Keratinocyte (primary cell): ENCODE data around the gene FAM78B. TPM values are rescaled to one million over a fixed set of nuclear protein-coding genes. Genes with fewer than 3 reads are reported as not detected.

Source experiments
- DNase-seq: peaks from one replicate; pipeline ENCODE4 v3.0.0-alpha.2; 2011; ENCODE audit warnings: low read depth, missing footprints, low spot score
- FAIRE-seq: peaks from 2 replicates; lab custom pipeline; 2011; peaks lifted over from hg19 to GRCh38; lab: Jason Lieb, UNC
- H2AFZ ChIP-seq: 2 replicates; pipeline ENCODE4 v1.6.0; 2012; ENCODE audit warnings: low read length, control low read depth, inconsistent platforms; ENCODE audit not compliant: control insufficient read depth
- H3K27ac ChIP-seq: 2 replicates; pipeline ENCODE4 v1.5.1; 2011; ENCODE audit warnings: low read length; ENCODE audit not compliant: control insufficient read depth, insufficient read depth
- H3K27me3 ChIP-seq: 3 replicates; pipeline ENCODE4 v1.6.0; 2011; ENCODE audit warnings: low read length; ENCODE audit not compliant: control insufficient read depth, insufficient read depth; ENCODE audit errors: extremely low read depth
- H3K36me3 ChIP-seq, 2 experiments: 2 replicates in 1 of 2; 3 replicates in 1 of 2; pipeline ENCODE4 v1.5.1; 2011; ENCODE audit warnings: low read length in 2 of 2, mild to moderate bottlenecking in 1 of 2; ENCODE audit not compliant: control insufficient read depth in 2 of 2, insufficient read depth in 2 of 2; ENCODE audit errors: extremely low read depth in 1 of 2
- H3K4me1 ChIP-seq: 3 replicates; pipeline ENCODE4 v1.5.1; 2011; ENCODE audit warnings: low read length; ENCODE audit not compliant: control insufficient read depth, insufficient read depth; ENCODE audit errors: extremely low read depth
- H3K4me2 ChIP-seq: 3 replicates; pipeline ENCODE4 v1.6.0; 2011; ENCODE audit warnings: low read depth, low read length; ENCODE audit not compliant: control insufficient read depth, insufficient read depth; ENCODE audit errors: extremely low read depth
- H3K4me3 ChIP-seq, 3 experiments: fragments of 200-600 bp in 1 of 3; sonication (generic) in 1 of 3; 2 replicates in 2 of 3; 3 replicates in 1 of 3; pipeline ENCODE4 v1.5.1; 2011 to 2016; ENCODE audit warnings: low read length in 3 of 3, mild to moderate bottlenecking in 3 of 3, control low read depth in 2 of 3, inconsistent platforms in 1 of 3, low read depth in 1 of 3, mixed read lengths in 1 of 3, mixed run types in 1 of 3, moderate library complexity in 1 of 3; ENCODE audit not compliant: control insufficient read depth in 2 of 3, insufficient read depth in 2 of 3; ENCODE audit errors: extremely low read depth in 1 of 3
- H3K79me2 ChIP-seq: 2 replicates; pipeline ENCODE4 v1.6.0; 2012; ENCODE audit warnings: low read length; ENCODE audit not compliant: control insufficient read depth, insufficient read depth
- H3K9ac ChIP-seq: 3 replicates; pipeline ENCODE4 v1.6.0; 2011; ENCODE audit warnings: low read length; ENCODE audit not compliant: control insufficient read depth, insufficient read depth; ENCODE audit errors: extremely low read depth
- H3K9me1 ChIP-seq: 3 replicates; pipeline ENCODE4 v1.6.0; 2011; ENCODE audit warnings: low read length; ENCODE audit not compliant: control insufficient read depth, insufficient read depth; ENCODE audit errors: extremely low read depth
- H3K9me3 ChIP-seq: 2 replicates; pipeline ENCODE4 v1.5.1; 2012; ENCODE audit warnings: low read depth, low read length; ENCODE audit not compliant: control insufficient read depth
- H4K20me1 ChIP-seq: 3 replicates; pipeline ENCODE4 v1.6.0; 2011; ENCODE audit warnings: low read length; ENCODE audit not compliant: control insufficient read depth, insufficient read depth; ENCODE audit errors: extremely low read depth
- EZH2 ChIP-seq: IDR thresholded peaks from one replicate; pipeline ENCODE4 v1.6.1; 2012; ENCODE audit warnings: inconsistent platforms, mild to moderate bottlenecking, low read length, moderate library complexity
- dilution Hi-C: fragments of 300-500 bp; cut with MboI; formaldehyde crosslinking; loops from one replicate; pipeline ENCODE4 v1.7.0; 2020; ENCODE audit warnings: low sequenced_read_pairs; ENCODE audit not compliant: extremely low pct_ligation_motif_present
- polyA plus RNA-seq, 5 experiments: library from polyadenylated mRNA; depleted of rRNA in 3 of 5; stranded (reverse) in 3 of 5; stranded (forward) in 1 of 5; unstranded in 1 of 5; fragments of >200 nt; gene quantifications; 1 replicate in 1 of 5; 2 replicates in 3 of 5; 3 replicates in 1 of 5; pipeline versions ENCODE4 v1.2.1 to v1.2.3, GENCODE V29; 2011 to 2012; ENCODE audit warnings: missing spikeins in 2 of 5, low read depth in 1 of 5, low replicate concordance in 1 of 5
- TF ChIP-seq, protein P1 (sequence below), 3 experiments: IDR thresholded peaks in 1 of 3; conservative IDR thresholded peaks in 1 of 3; optimal IDR thresholded peaks in 1 of 3; 2 replicates in 2 of 3; 3 replicates in 1 of 3; pipeline versions ENCODE3 to v1.5.1; 2011; ENCODE audit warnings: low read length in 3 of 3, mild to moderate bottlenecking in 3 of 3, moderate library complexity in 2 of 3, control low read depth in 1 of 3, inconsistent platforms in 1 of 3; ENCODE audit not compliant: insufficient read depth in 2 of 3; ENCODE audit errors: extremely low read depth in 1 of 3

FAM78B gene
- polyA plus RNA-seq, 1 donor (not counting 4 experiments of a cell fraction or from before 2014, with no cell fraction given), result 0.07 TPM

GRCh38 chr1:166029196-166029945 is 137.4 kb downstream of the FAM78B start:
- Histone ChIP-seq H3K79me2 (no peaks in the 10 kb centered on the region), H3K4me2 (no peak overlapping the region), H4K20me1 (no peaks in the 10 kb centered on the region), H3K4me3 (no peak overlapping the region), H2AFZ (no peak overlapping the region), H3K36me3 (no peaks in the 10 kb centered on the region), H3K27ac (no peak overlapping the region), H3K9me3 (no peaks in the 10 kb centered on the region), H3K9me1 (no peaks in the 10 kb centered on the region), H3K27me3 (no peaks in the 10 kb centered on the region), H3K9ac (no peak overlapping the region), H3K4me1 (no peaks in the 10 kb centered on the region)
- dilution Hi-C loops, result no loop called here
- TF ChIP-seq EZH2, result no peak
- TF ChIP-seq, protein P1, sequence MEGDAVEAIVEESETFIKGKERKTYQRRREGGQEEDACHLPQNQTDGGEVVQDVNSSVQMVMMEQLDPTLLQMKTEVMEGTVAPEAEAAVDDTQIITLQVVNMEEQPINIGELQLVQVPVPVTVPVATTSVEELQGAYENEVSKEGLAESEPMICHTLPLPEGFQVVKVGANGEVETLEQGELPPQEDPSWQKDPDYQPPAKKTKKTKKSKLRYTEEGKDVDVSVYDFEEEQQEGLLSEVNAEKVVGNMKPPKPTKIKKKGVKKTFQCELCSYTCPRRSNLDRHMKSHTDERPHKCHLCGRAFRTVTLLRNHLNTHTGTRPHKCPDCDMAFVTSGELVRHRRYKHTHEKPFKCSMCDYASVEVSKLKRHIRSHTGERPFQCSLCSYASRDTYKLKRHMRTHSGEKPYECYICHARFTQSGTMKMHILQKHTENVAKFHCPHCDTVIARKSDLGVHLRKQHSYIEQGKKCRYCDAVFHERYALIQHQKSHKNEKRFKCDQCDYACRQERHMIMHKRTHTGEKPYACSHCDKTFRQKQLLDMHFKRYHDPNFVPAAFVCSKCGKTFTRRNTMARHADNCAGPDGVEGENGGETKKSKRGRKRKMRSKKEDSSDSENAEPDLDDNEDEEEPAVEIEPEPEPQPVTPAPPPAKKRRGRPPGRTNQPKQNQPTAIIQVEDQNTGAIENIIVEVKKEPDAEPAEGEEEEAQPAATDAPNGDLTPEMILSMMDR (optimal IDR thresholded peaks at IDR 0.05 in 1 of 3, IDR thresholded peaks at IDR 0.05 in 1 of 3, conservative IDR thresholded peaks at IDR 0.05 in 1 of 3; ENCODE audit: extremely low read depth in 1 of 3, insufficient read depth in 2 of 3, low read length in 3 of 3), result no peak
- FAIRE-seq (no peak), DNase-seq (no peak)

DNA sequence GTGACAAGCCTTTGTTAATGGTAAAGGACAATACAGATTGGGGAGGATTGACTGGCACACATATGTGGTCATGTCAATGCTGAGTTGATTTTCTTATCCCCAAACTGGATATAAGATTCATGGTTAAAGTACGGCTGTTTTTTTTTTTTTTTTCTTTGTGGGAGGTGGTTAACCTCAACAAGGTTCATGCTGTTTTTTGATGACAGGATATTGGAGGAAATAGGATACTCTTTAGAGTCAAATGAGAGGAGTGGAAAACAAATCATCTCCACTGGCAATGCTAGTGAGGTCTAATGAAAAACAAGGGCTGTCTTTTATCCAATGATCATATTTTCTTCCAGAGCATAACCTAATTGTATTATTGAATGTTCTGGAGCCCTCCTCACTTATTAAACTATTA is 140.2 kb downstream of the FAM78B start:
- H3K79me2 ChIP-seq, result no peaks in the 10 kb centered on the region
- no peak for FAIRE-seq
- no peak overlapping the region for H3K9ac ChIP-seq
- no peaks in the 10 kb centered on the region for H3K36me3 ChIP-seq
- no peaks in the 10 kb centered on the region for H3K4me1 ChIP-seq
- TF ChIP-seq, protein P1 (optimal IDR thresholded peaks at IDR 0.05 in 1 of 3, IDR thresholded peaks at IDR 0.05 in 1 of 3, conservative IDR thresholded peaks at IDR 0.05 in 1 of 3; ENCODE audit: extremely low read depth in 1 of 3, insufficient read depth in 2 of 3, low read length in 3 of 3), result no peak
- H4K20me1 ChIP-seq, result no peaks in the 10 kb centered on the region
- H3K27me3 ChIP-seq, result no peaks in the 10 kb centered on the region
- dilution Hi-C loops, result no loop called here
- no peak overlapping the region for H3K4me3 ChIP-seq
- H3K27ac ChIP-seq, result no peak overlapping the region
- no peak overlapping the region for H2AFZ ChIP-seq
- no peak overlapping the region for H3K4me2 ChIP-seq
- no peaks in the 10 kb centered on the region for H3K9me3 ChIP-seq
- no peak for DNase-seq
- no peaks in the 10 kb centered on the region for H3K9me1 ChIP-seq
